Measurements from ENCODE around the gene STON1.

STON1 gene

GRCh38 chr2:48528431-48528830 is 1.5 kb upstream of the STON1 start:
- H3K27ac ChIP-seq, result peak overlapping the region in 1 of 2 donors; percentile 94
- H3K4me3 ChIP-seq, result no peak overlapping the region
- TF ChIP-seq CTCF (IDR thresholded peaks at IDR 0.05), result no peak
- DNase-seq (ENCODE audit: low spot score), result no peak

DNA sequence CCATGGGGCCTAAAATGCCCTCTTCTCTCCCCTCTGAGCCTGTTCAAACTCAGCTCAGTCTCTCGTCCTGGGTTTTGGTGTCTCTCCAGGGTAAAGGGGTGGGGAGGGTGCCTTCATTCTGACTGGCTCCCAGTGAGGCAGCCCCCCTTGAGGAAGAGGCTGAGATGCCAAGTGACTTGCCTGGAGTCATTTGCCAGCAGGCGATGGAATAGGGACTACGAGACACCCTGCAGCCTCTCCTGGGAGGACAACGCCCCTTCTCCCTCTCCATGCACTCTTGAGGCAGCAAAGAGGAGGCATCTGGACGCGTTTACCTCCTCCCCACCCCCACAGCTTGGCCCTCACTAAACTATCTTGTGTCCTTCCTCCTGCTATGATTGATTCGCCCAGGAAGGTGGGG is 760 bp upstream of the STON1 start:
- H3K4me3 ChIP-seq, result peak overlapping the region; percentile 97
- TF ChIP-seq CTCF (IDR thresholded peaks at IDR 0.05), result no peak
- peak overlapping the region; percentile 7 to 94 for H3K27ac ChIP-seq
- DNase-seq (ENCODE audit: low spot score), result no peak

DNA sequence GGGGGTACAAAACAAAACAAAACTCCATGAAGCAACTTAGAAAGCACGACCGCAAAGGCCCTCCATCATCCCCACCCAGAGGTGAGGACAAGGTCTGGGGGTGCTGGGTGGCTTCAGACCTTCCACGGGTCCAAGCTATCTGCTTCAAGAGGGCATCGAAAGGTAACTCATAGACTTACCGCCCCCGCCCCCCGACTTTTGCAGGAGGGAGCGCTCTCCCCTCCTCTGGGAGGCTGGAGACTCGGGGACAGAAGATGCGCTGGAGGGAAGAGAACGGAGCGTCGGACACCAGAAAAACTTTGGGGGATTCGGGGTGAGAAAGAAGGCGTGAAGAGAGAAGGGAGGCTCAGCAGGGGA is 300 bp upstream of the STON1 start:
- TF ChIP-seq CTCF (IDR thresholded peaks at IDR 0.05), result no peak
- no peak for DNase-seq (ENCODE audit: low spot score)
- peak overlapping the region; percentile 85 to 94 for H3K27ac ChIP-seq

DNA sequence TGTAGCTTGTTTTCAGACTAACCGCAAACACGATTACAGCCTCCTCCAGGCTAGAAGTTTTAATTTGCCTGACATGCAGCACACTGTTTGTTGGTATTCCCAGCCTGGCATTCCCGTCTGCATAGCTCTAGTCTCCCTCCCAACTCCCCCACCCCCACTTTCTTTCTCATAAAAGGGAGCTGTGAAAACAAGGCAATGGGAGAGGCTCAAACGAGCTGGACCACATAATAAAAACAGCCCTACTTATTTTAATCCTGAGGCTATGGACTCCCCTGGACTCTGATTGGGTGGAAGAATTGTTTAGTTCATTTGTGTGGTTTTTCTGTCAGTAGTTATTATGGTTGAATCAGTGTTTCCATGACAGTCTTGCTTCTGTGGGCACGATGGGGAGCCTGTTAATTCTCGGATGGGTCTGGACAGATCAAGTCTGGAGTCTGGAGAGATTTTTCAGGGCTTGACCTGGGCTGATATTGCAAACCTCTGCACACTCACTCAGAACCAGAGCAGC is 1.2 kb downstream of the STON1 start:
- Histone ChIP-seq H3K27ac (peak overlapping the region; percentile 85 to 94), H3K4me3 (peak overlapping the region; percentile 97)
- DNase-seq (ENCODE audit: low spot score), result no peak
- no peak for TF ChIP-seq CTCF (IDR thresholded peaks at IDR 0.05)

More for the DNA sequence above, 300 bp upstream of the STON1 start:
- peak overlapping the region; percentile 97 for H3K4me3 ChIP-seq

DNA sequence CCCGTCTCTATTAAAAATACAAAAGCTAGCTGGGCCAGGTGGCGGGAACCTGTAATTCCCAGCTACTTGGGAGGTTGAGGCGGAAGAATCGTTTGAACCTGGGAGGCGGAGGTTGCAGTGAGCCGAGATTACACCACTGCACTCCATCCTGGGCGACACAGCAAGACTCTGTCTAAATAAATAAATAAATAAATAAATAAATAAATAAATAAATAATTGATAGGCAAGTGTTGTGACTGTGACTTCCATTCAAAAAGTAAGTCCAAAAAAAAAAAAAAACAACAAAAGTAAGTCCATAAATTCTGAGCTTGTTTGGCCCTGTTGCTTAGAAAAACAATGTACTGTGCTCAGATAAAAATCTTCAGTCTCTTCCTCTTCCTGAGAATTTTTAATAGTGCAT is 2.2 kb downstream of the STON1 start:
- Histone ChIP-seq H3K27ac (peak overlapping the region in 1 of 2 donors; percentile 36), H3K4me3 (peak overlapping the region; percentile 97)
- no peak for TF ChIP-seq CTCF (IDR thresholded peaks at IDR 0.05)
- DNase-seq (ENCODE audit: low spot score), result no peak

- H3K27ac ChIP-seq, result no peak overlapping the region
- H3K4me3 ChIP-seq, result no peak overlapping the region
- no peak for TF ChIP-seq CTCF (IDR thresholded peaks at IDR 0.05)
- no peak for DNase-seq (ENCODE audit: low spot score)
Measured at GRCh38 chr2:48532824-48533223, 2.9 kb downstream of the STON1 start.

DNA sequence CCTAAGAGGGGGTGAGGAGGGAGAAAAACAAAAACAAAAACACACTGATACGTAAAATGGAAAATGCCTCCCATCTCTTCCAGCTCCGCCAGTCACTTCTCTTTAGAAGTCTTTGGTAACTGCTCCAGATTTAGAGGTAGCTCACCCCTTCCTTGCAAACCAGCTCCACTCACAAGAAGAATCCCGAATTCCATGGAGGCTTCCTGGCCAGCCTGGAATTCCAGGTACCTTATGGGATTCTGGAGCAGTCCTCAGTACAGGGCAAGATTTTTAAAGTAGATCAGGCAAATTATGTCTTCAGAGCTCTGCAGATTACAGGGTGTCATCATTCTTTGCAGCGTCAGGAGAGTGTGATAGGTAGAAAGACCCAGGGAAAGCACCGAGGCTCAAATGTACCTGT is 4.8 kb downstream of the STON1 start:
- no peak for DNase-seq (ENCODE audit: low spot score)
- no peak overlapping the region for H3K27ac ChIP-seq
- TF ChIP-seq CTCF (IDR thresholded peaks at IDR 0.05), result no peak
- no peak overlapping the region for H3K4me3 ChIP-seq
